IPS DF 19.7 (cell line): ENCODE data around the gene CAPN11.

ENCODE experiments used
- DNase-seq: peaks from one replicate; pipeline ENCODE4 v3.0.0-alpha.2; 2013; ENCODE audit warnings: low read depth, low spot score

The CAPN11 gene

GRCh38 chr6:44211284-44211683, 52.7 kb downstream of the CAPN11 start:
- DNase-seq = no peak

GRCh38 chr6:44214307-44214706, 55.7 kb downstream of the CAPN11 start:
- DNase-seq = no peak

GRCh38 chr6:44216677-44217331, 58.2 kb downstream of the CAPN11 start, which contains the start of gene MYMX:
TSS of gene MYMX (plus strand) at chr6:44216926. CDS start at chr6:44217472, 546 bp downstream.
- no peak for DNase-seq

- no peak for DNase-seq
These were observed 58.9 kb downstream of the CAPN11 start for GRCh38 chr6:44217332-44218143.

- DNase-seq = no peak
These were observed 60.6 kb downstream of the CAPN11 start for GRCh38 chr6:44219053-44219814.

- DNase-seq = no peak
These were observed 61.5 kb downstream of the CAPN11 start for GRCh38 chr6:44219815-44220784.

GRCh38 chr6:44220913-44221290, 62.3 kb downstream of the CAPN11 start:
- DNase-seq = no peak

- DNase-seq = no peak
These were observed 62.8 kb downstream of the CAPN11 start for GRCh38 chr6:44221291-44221960.

GRCh38 chr6:44221961-44222335, 63.3 kb downstream of the CAPN11 start:
- DNase-seq = no peak

- no peak for DNase-seq
These were observed 64.1 kb downstream of the CAPN11 start for GRCh38 chr6:44222486-44223318.

- no peak for DNase-seq
These were observed 64.9 kb downstream of the CAPN11 start, which contains the start of gene SLC29A1 for GRCh38 chr6:44223319-44224028. TSS of gene SLC29A1 (plus strand) at chr6:44223595. CDS start at chr6:44227314, 3,719 bp downstream.

GRCh38 chr6:44224029-44224964, 65.7 kb downstream of the CAPN11 start:
- DNase-seq = no peak

GRCh38 chr6:44224965-44225305, 66.3 kb downstream of the CAPN11 start:
- no peak for DNase-seq

- no peak for DNase-seq
These were observed 67.1 kb downstream of the CAPN11 start for GRCh38 chr6:44225579-44226325.

GRCh38 chr6:44226368-44227147, 67.9 kb downstream of the CAPN11 start:
- no peak for DNase-seq

- no peak for DNase-seq
These were observed 68.7 kb downstream of the CAPN11 start for GRCh38 chr6:44227148-44227793.
